ENCODE measurements around the gene ZBTB38.
A peak's percentile ranks its signal among the peaks of the same experiment; 100 is the strongest.

Gene ZBTB38

GRCh38 chr3:141392897-141393734, 24.8 kb downstream of the ZBTB38 start:
- Histone ChIP-seq H3K4me3 (ENCODE audit: low read length in 2 of 2) (no peak overlapping the region), H3K36me3 (ENCODE audit: control insufficient read depth in 2 of 2, insufficient read depth in 2 of 2, low read length in 2 of 2) (peaks cover 20 to 29% of the 10 kb centered on the region in 2 donors), H3K9me3 (ENCODE audit: control insufficient read depth in 2 of 2, low read length in 2 of 2) (peaks cover 0 to 7% of the 10 kb centered on the region in 2 donors), H3K4me1 (ENCODE audit: control insufficient read depth in 2 of 2, insufficient read depth in 2 of 2, low read length in 2 of 2) (no peaks in the 10 kb centered on the region), H3K9ac (ENCODE audit: low read depth in 1 of 2, low read length in 2 of 2) (no peak overlapping the region), H3K27ac (ENCODE audit: low read depth in 2 of 2, low read length in 2 of 2) (peak overlapping the region in 1 of 2 donors; percentile 3), H3K27me3 (ENCODE audit: control insufficient read depth in 2 of 2, insufficient read depth in 2 of 2, low read length in 2 of 2) (no peaks in the 10 kb centered on the region)

GRCh38 chr3:141393735-141394076, 25.4 kb downstream of the ZBTB38 start:
- Histone ChIP-seq H3K4me1 (ENCODE audit: control insufficient read depth in 2 of 2, insufficient read depth in 2 of 2, low read length in 2 of 2) (no peaks in the 10 kb centered on the region), H3K4me3 (ENCODE audit: low read length in 2 of 2) (no peak overlapping the region), H3K27ac (ENCODE audit: low read depth in 2 of 2, low read length in 2 of 2) (no peak overlapping the region), H3K27me3 (ENCODE audit: control insufficient read depth in 2 of 2, insufficient read depth in 2 of 2, low read length in 2 of 2) (no peaks in the 10 kb centered on the region), H3K9me3 (ENCODE audit: control insufficient read depth in 2 of 2, low read length in 2 of 2) (peaks cover 0 to 7% of the 10 kb centered on the region in 2 donors), H3K36me3 (ENCODE audit: control insufficient read depth in 2 of 2, insufficient read depth in 2 of 2, low read length in 2 of 2) (peaks cover 20 to 27% of the 10 kb centered on the region in 2 donors), H3K9ac (ENCODE audit: low read depth in 1 of 2, low read length in 2 of 2) (no peak overlapping the region)

DNA sequence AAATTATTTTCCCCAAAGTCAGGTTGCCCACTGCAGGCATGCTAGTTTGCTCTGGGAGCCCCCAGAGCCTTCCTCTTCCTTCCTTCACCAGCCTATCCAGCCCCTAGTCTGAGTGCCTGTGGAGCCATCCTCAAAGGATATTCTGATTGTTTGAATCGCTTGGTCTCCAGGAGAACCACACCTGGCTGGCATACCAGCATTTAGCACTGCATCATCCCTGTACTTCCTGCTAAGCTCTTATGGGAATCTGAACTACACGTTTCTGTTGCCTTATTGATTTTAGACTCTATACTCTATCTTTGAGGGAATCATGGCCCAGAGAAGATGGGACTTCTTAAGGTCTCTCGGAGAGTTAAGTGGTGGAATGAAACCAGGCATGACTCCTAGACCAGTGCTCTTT, 26.3 kb downstream of the ZBTB38 start:
- Histone ChIP-seq H3K4me3 (ENCODE audit: low read length in 2 of 2) (no peak overlapping the region), H3K4me1 (ENCODE audit: control insufficient read depth in 2 of 2, insufficient read depth in 2 of 2, low read length in 2 of 2) (peaks cover 3% of the 10 kb centered on the region in 2 donors), H3K9me3 (ENCODE audit: control insufficient read depth in 2 of 2, low read length in 2 of 2) (peaks cover 0 to 7% of the 10 kb centered on the region in 2 donors), H3K36me3 (ENCODE audit: control insufficient read depth in 2 of 2, insufficient read depth in 2 of 2, low read length in 2 of 2) (peaks cover 20 to 26% of the 10 kb centered on the region in 2 donors), H3K27me3 (ENCODE audit: control insufficient read depth in 2 of 2, insufficient read depth in 2 of 2, low read length in 2 of 2) (no peaks in the 10 kb centered on the region), H3K9ac (ENCODE audit: low read depth in 1 of 2, low read length in 2 of 2) (no peak overlapping the region), H3K27ac (ENCODE audit: low read depth in 2 of 2, low read length in 2 of 2) (peak overlapping the region in 1 of 2 donors; percentile 1)

GRCh38 chr3:141395005-141395589, 26.8 kb downstream of the ZBTB38 start:
- peaks cover 3 to 4% of the 10 kb centered on the region in 2 donors for H3K4me1 ChIP-seq (ENCODE audit: control insufficient read depth in 2 of 2, insufficient read depth in 2 of 2, low read length in 2 of 2)
- H3K36me3 ChIP-seq (ENCODE audit: control insufficient read depth in 2 of 2, insufficient read depth in 2 of 2, low read length in 2 of 2): peaks cover 20 to 26% of the 10 kb centered on the region in 2 donors
- H3K27me3 ChIP-seq (ENCODE audit: control insufficient read depth in 2 of 2, insufficient read depth in 2 of 2, low read length in 2 of 2): no peaks in the 10 kb centered on the region
- no peak overlapping the region for H3K4me3 ChIP-seq (ENCODE audit: low read length in 2 of 2)
- peaks cover 0 to 7% of the 10 kb centered on the region in 2 donors for H3K9me3 ChIP-seq (ENCODE audit: control insufficient read depth in 2 of 2, low read length in 2 of 2)
- H3K27ac ChIP-seq (ENCODE audit: low read depth in 2 of 2, low read length in 2 of 2): peak overlapping the region in 1 of 2 donors; percentile 1
- H3K9ac ChIP-seq (ENCODE audit: low read depth in 1 of 2, low read length in 2 of 2): no peak overlapping the region

DNA sequence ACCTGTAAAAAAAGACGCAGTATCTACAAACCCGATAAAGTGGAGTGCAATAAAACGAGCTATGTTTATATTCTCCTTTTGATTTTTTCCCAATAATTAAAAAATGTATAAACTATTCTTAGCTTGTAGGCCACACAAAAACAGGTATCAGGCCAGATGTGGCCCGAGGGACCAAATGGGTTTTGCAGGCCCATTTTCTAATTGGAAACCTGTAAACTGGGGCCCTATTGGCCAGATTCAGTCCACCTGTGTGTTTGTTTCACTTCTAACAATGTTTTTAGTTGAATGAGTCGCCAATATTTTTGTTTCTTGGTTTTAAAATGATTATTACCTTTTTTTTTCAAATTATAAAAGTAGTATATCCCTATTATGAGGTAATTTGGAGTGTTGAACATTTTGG, 29.7 kb downstream of the ZBTB38 start:
- H3K9me3 ChIP-seq (ENCODE audit: control insufficient read depth in 2 of 2, low read length in 2 of 2): peaks cover 0 to 7% of the 10 kb centered on the region in 2 donors
- no peak overlapping the region for H3K4me3 ChIP-seq (ENCODE audit: low read length in 2 of 2)
- no peak overlapping the region for H3K9ac ChIP-seq (ENCODE audit: low read depth in 1 of 2, low read length in 2 of 2)
- no peak overlapping the region for H3K27ac ChIP-seq (ENCODE audit: low read depth in 2 of 2, low read length in 2 of 2)
- peaks cover 15 to 22% of the 10 kb centered on the region in 2 donors for H3K4me1 ChIP-seq (ENCODE audit: control insufficient read depth in 2 of 2, insufficient read depth in 2 of 2, low read length in 2 of 2)
- no peaks in the 10 kb centered on the region for H3K27me3 ChIP-seq (ENCODE audit: control insufficient read depth in 2 of 2, insufficient read depth in 2 of 2, low read length in 2 of 2)
- H3K36me3 ChIP-seq (ENCODE audit: control insufficient read depth in 2 of 2, insufficient read depth in 2 of 2, low read length in 2 of 2): peaks cover 20 to 26% of the 10 kb centered on the region in 2 donors

GRCh38 chr3:141399200-141399599, 30.9 kb downstream of the ZBTB38 start:
- Histone ChIP-seq H3K4me1 (ENCODE audit: control insufficient read depth in 2 of 2, insufficient read depth in 2 of 2, low read length in 2 of 2) (peaks cover 15 to 34% of the 10 kb centered on the region in 2 donors), H3K27me3 (ENCODE audit: control insufficient read depth in 2 of 2, insufficient read depth in 2 of 2, low read length in 2 of 2) (no peaks in the 10 kb centered on the region), H3K36me3 (ENCODE audit: control insufficient read depth in 2 of 2, insufficient read depth in 2 of 2, low read length in 2 of 2) (peaks cover 26 to 31% of the 10 kb centered on the region in 2 donors), H3K9ac (ENCODE audit: low read depth in 1 of 2, low read length in 2 of 2) (peak overlapping the region in 1 of 2 donors; percentile 6), H3K9me3 (ENCODE audit: control insufficient read depth in 2 of 2, low read length in 2 of 2) (peaks cover 0 to 7% of the 10 kb centered on the region in 2 donors), H3K4me3 (ENCODE audit: low read length in 2 of 2) (no peak overlapping the region), H3K27ac (ENCODE audit: low read depth in 2 of 2, low read length in 2 of 2) (peak overlapping the region; percentile 62 to 66)

- Histone ChIP-seq H3K9me3 (ENCODE audit: control insufficient read depth in 2 of 2, low read length in 2 of 2) (peaks cover 0 to 7% of the 10 kb centered on the region in 2 donors), H3K27ac (ENCODE audit: low read depth in 2 of 2, low read length in 2 of 2) (peak overlapping the region; percentile 73 to 92), H3K9ac (ENCODE audit: low read depth in 1 of 2, low read length in 2 of 2) (peak overlapping the region; percentile 36 to 42), H3K4me1 (ENCODE audit: control insufficient read depth in 2 of 2, insufficient read depth in 2 of 2, low read length in 2 of 2) (peaks cover 20 to 39% of the 10 kb centered on the region in 2 donors), H3K4me3 (ENCODE audit: low read length in 2 of 2) (no peak overlapping the region), H3K27me3 (ENCODE audit: control insufficient read depth in 2 of 2, insufficient read depth in 2 of 2, low read length in 2 of 2) (no peaks in the 10 kb centered on the region), H3K36me3 (ENCODE audit: control insufficient read depth in 2 of 2, insufficient read depth in 2 of 2, low read length in 2 of 2) (peaks cover 34 to 37% of the 10 kb centered on the region in 2 donors)
Observed at GRCh38 chr3:141400073-141400971, 32.0 kb downstream of the ZBTB38 start.

GRCh38 chr3:141401095-141401494, 32.8 kb downstream of the ZBTB38 start:
- Histone ChIP-seq H3K4me3 (ENCODE audit: low read length in 2 of 2) (no peak overlapping the region), H3K9me3 (ENCODE audit: control insufficient read depth in 2 of 2, low read length in 2 of 2) (peaks cover 0 to 6% of the 10 kb centered on the region in 2 donors), H3K27ac (ENCODE audit: low read depth in 2 of 2, low read length in 2 of 2) (peak overlapping the region; percentile 73 to 92), H3K9ac (ENCODE audit: low read depth in 1 of 2, low read length in 2 of 2) (peak overlapping the region; percentile 85 to 88), H3K36me3 (ENCODE audit: control insufficient read depth in 2 of 2, insufficient read depth in 2 of 2, low read length in 2 of 2) (peaks cover 36 to 41% of the 10 kb centered on the region in 2 donors), H3K4me1 (ENCODE audit: control insufficient read depth in 2 of 2, insufficient read depth in 2 of 2, low read length in 2 of 2) (peaks cover 20 to 39% of the 10 kb centered on the region in 2 donors), H3K27me3 (ENCODE audit: control insufficient read depth in 2 of 2, insufficient read depth in 2 of 2, low read length in 2 of 2) (no peaks in the 10 kb centered on the region)

GRCh38 chr3:141401573-141402475, 33.5 kb downstream of the ZBTB38 start:
- peaks cover 21 to 41% of the 10 kb centered on the region in 2 donors for H3K4me1 ChIP-seq (ENCODE audit: control insufficient read depth in 2 of 2, insufficient read depth in 2 of 2, low read length in 2 of 2)
- peak overlapping the region; percentile 85 to 91 for H3K4me3 ChIP-seq (ENCODE audit: low read length in 2 of 2)

More at GRCh38 chr3:141401573-141402475, 33.5 kb downstream of the ZBTB38 start:
- Histone ChIP-seq H3K27ac (ENCODE audit: low read depth in 2 of 2, low read length in 2 of 2) (peak overlapping the region; percentile 90 to 92), H3K36me3 (ENCODE audit: control insufficient read depth in 2 of 2, insufficient read depth in 2 of 2, low read length in 2 of 2) (peaks cover 35 to 41% of the 10 kb centered on the region in 2 donors), H3K9me3 (ENCODE audit: control insufficient read depth in 2 of 2, low read length in 2 of 2) (no peaks in the 10 kb centered on the region), H3K9ac (ENCODE audit: low read depth in 1 of 2, low read length in 2 of 2) (peak overlapping the region; percentile 85 to 88), H3K27me3 (ENCODE audit: control insufficient read depth in 2 of 2, insufficient read depth in 2 of 2, low read length in 2 of 2) (no peaks in the 10 kb centered on the region)
